ENCODE measurements around the gene ELAVL4.

DNA sequence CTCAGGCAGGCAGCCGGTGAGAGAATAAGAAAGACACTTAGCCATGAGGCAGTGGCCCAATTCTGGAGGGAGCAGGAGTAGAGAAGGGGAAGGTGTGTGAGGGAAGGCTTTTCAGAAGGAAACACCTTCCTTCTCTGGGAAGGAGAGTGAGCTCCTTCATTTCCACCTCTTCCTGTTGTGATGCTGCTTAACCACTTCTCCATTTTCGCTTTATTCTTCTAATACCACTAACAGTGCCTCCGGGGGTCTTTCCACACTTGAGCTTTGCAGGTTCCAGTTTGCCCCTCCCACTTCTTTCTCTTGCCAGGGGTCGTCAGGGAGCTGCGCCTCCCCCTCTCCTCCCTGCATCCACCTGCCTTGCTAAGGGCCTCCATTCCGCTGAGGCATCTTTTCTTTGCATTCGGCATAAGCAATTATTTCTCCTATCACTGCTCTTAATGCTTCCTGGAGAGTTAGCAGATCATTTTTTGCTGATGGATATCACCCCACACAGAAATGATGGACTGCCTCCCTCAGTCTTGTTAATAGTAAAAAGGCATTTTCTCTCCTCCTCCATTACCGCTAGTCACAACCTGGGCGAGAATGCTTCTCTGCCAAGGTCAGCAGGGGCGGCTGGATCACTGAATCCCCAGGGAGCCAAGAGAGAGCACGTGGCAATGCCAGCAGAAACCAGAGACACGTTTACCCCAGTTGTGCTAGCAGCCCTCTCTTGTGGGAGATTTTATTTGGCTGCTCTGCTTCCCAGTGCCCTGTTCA lies 74.8 kb downstream of the ELAVL4 start:
- TF ChIP-seq CTCF (IDR thresholded peaks at IDR 0.05; ENCODE audit: insufficient read depth, low read length, poor library complexity, severe bottlenecking) (no peak), EZH2phosphoT487 (conservative IDR thresholded peaks at IDR 0.05; ENCODE audit: low read length) (no peak)

Measured in SU-DHL-6 (cell line).